Measurements from ENCODE around the gene LRPPRC.
A peak's percentile ranks its signal among the peaks of the same experiment; 100 is the strongest.
"Not testable (repeated sequence)": the region's sequence is repeated elsewhere in the genome, so short reads cannot be mapped to it uniquely, and the experiment has no call there.

LRPPRC gene

GRCh38 chr2:43911136-43911790 is 84.5 kb downstream of the LRPPRC start:
- not testable (repeated sequence) for DNase-seq (ENCODE audit: low read depth in 2 of 3, low spot score in 1 of 3)

GRCh38 chr2:43906448-43907109 is 89.2 kb downstream of the LRPPRC start:
- no peak for DNase-seq (ENCODE audit: low read depth in 2 of 3, low spot score in 1 of 3)

GRCh38 chr2:43905871-43906270 is 89.9 kb downstream of the LRPPRC start:
- no peak for DNase-seq (ENCODE audit: low read depth in 2 of 3, low spot score in 1 of 3)

DNA sequence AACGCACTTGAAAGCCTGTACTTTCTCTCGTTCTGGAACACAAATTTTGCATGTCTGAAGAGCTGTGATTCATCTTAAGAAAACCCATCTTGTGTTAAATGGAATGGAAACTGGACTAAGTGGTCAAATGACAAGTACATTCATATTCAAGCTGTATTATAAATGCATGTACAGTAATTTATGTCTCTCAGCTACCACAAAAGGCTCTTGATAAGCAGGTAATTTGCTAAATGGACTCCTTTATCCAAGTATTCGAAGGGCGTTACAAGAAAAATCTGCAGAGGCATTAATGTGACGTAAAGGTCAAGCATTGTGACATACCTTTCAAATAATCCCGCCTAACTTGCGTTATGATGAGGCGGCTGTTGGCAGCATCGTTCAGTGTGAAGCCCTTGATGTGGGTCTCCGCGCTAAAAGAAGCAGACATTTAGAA is 90.4 kb downstream of the LRPPRC start:
- no peak for DNase-seq (ENCODE audit: low read depth in 2 of 3, low spot score in 1 of 3)

DNA sequence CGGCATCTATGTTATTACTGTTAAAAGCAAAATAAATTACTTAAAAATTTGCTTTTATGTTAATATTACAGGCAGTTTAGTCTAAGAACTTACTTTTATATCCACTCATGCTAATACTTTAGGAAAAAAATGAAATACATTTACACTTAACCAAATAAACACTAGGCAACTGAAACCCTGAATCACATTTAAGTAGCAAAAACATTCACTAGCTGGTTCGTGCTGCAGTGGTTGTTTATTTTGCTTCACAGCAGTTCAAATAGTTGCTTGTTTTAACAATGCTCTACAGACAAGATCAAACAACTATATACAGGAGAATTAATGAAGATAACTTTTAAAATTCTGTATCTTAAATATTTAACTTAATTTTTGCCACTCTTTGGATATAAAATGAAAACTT is 96.2 kb downstream of the LRPPRC start:
- DNase-seq (ENCODE audit: low read depth in 2 of 3, low spot score in 1 of 3), result no peak

- DNase-seq (ENCODE audit: low read depth in 2 of 3, low spot score in 1 of 3), result no peak
Observed at GRCh38 chr2:43898838-43899346, 96.9 kb downstream of the LRPPRC start.

DNA sequence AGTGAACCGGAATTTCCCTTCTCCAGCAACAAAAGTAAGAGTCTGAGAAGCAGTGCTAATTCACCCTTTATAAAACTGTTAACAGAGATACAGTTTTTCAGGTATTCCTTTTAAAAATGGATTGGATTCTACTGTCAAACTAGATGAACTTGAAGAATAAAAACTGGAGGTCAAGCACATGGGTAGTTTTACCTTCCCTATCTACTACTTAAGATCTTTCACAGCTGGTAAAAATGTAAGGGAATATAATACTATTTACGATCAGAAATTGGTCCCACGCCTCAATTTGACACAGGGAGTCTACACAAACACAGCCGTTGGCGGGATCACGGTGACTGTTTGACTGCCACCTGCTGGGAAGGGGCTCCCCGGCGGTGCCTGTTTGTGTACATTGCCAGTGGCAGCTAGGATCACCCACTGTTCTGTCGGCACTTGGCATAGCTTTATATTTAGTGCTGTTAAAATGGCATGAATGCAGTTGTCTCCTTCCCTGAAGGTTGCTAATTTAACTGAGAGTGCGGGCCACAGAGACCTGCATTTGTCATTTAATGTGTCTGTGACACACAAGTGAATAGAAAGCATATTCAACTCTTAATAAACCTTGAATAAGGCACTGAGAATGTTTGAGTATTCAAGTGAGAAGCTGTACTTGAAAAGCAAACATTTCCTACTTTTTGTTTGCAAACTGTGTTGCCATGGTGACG is 97.5 kb downstream of the LRPPRC start:
- DNase-seq (ENCODE audit: low read depth in 2 of 3, low spot score in 1 of 3), result no peak

GRCh38 chr2:43897492-43897891 is 98.3 kb downstream of the LRPPRC start:
- DNase-seq (ENCODE audit: low read depth in 2 of 3, low spot score in 1 of 3), result no peak

DNA sequence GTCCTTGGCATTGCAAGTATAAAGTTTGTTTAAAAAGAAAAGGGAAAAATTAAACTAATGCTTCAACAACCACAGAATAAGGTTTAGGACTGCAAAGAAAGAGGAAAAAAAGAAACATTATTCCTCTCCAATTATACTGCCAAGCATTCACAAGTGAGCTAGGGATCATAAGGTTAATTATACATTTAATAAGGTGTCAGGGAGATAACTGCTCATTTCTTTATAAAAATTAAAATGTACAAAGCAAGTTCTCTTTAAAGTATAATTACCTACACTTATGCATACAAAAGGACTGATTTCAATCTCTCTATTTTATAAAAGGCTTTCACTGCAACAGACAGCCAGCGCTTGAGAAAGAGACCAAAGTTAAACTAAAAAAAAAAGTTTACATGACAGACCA is 98.9 kb downstream of the LRPPRC start:
- DNase-seq (ENCODE audit: low read depth in 2 of 3, low spot score in 1 of 3), result no peak

DNA sequence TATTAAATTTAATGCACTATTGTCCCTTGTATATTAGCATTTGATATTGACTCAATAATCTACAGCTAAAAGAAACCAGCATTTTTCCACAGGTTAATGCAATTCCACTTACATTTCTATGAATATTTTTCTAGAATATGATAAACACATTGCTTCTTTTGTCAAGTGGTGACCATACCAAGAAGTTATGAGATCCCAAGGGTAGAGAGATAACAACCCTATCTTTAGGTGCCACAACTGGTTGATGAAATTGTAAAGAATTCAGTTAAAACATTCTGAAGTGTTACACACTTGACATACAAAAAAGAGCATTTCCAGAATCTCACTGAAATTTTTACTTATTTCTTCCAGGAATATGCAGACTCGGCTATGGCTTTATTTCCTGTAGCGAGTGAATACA is 101.0 kb downstream of the LRPPRC start:
- DNase-seq (ENCODE audit: low read depth in 2 of 3, low spot score in 1 of 3), result no peak

DNA sequence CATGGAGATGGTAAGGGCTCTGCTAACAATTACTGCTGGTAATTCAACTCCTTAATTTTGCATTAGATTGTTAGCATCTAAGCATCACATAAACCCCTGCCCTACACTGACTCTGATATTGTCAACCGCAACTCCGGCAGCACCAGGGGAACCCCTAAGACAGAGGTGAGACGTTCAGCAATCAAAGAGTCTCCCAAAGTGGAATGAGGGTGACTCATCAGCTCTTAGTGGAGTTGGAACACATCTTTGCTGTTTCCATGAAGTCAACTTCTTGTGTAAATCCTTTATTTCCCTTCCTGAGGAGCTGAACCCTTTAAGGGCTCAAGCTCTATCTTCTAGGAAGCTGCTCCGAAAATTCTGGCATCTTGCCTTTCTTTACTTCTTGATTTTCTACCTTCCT is 104.9 kb downstream of the LRPPRC start:
- no peak for DNase-seq (ENCODE audit: low read depth in 2 of 3, low spot score in 1 of 3)

- DNase-seq (ENCODE audit: low read depth in 2 of 3, low spot score in 1 of 3), result no peak
Observed at GRCh38 chr2:43889416-43889815, 106.4 kb downstream of the LRPPRC start.

- no peak for DNase-seq (ENCODE audit: low read depth in 2 of 3, low spot score in 1 of 3)
Observed at GRCh38 chr2:43887176-43887575, 108.6 kb downstream of the LRPPRC start.

GRCh38 chr2:43885132-43885632 is 110.6 kb downstream of the LRPPRC start:
- DNase-seq (ENCODE audit: low read depth in 2 of 3, low spot score in 1 of 3), result no peak

GRCh38 chr2:43884689-43885088 is 111.1 kb downstream of the LRPPRC start:
- DNase-seq (ENCODE audit: low read depth in 2 of 3, low spot score in 1 of 3), result no peak

DNA sequence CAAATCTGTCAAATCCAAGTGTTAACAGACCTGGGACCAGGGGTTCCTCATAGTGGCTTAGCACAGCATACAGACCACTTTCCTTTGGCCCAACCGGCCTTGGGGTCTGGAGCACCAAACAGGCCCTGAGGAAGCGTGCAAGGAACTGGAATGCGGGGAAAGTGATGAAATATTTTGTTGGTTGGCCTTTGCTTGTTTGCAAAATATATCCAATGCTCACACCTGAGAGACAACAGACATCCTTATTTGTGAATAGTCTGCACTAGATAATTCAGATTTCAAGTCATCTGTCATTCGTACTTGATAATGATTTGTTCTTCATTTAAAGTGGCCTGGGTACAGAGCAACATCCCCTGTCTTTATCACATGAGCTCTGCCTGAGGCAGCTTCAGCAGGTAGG is 113.5 kb downstream of the LRPPRC start:
- no peak for DNase-seq (ENCODE audit: low read depth in 2 of 3, low spot score in 1 of 3)

GRCh38 chr2:43880952-43881351 is 114.8 kb downstream of the LRPPRC start:
- DNase-seq (ENCODE audit: low read depth in 2 of 3, low spot score in 1 of 3), result no peak

GRCh38 chr2:43880471-43880870 is 115.3 kb downstream of the LRPPRC start:
- no peak for DNase-seq (ENCODE audit: low read depth in 2 of 3, low spot score in 1 of 3)

DNA sequence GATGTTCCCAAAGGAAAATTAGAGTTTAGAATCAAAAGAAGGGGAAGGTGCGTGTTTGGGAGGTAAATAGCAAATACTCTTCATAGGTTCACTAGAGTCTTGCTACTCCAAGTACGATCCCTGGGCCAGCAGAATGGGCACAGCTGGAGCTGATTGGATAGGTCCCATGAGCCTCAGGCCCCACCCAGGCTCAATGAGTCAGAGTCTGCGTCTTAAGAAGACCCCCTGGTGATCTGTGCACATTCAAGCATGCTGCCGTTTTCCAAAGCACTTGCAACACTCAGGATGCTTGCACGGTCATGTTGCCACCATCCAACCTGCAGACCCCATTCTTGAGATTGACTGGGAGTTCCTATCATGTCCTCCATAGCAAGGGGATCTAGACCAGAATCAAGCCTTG is 116.5 kb downstream of the LRPPRC start:
- DNase-seq (ENCODE audit: low read depth in 2 of 3, low spot score in 1 of 3), result no peak

GRCh38 chr2:43877782-43878464 is 117.9 kb downstream of the LRPPRC start:
- DNase-seq (ENCODE audit: low read depth in 2 of 3, low spot score in 1 of 3), result peak; percentile 51 to 80 (median 61)

DNA sequence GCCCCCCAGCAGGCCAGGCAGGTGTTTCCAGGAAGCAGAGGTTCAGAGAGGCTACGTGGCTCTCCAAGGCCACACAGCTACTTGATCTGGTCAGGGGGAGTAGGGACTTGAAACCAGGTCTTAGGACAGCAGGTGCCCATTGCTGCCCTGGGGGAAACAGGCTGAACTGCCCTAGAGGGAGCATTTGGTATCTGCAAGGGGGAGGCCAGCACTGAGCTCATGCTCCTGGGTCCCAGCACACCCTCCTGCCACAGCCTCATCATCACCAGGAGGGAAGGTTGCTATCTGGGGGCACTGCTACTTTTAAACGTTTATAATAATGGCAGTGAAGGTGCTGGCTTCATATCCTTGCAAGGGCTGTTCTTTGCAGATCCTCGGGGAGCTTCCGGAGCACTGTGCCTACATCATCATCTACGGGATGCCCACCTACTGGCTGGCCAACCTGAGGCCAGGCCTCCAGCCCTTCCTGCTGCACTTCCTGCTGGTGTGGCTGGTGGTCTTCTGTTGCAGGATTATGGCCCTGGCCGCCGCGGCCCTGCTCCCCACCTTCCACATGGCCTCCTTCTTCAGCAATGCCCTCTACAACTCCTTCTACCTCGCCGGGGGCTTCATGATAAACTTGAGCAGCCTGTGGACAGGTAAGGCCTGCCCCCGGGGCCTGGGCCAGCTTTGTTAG is 120.9 kb downstream of the LRPPRC start:
- no peak for DNase-seq (ENCODE audit: low read depth in 2 of 3, low spot score in 1 of 3)
